HG03064 (cell line): ENCODE data around the gene CEP89.
"Not testable (repeated sequence)": the region's sequence is repeated elsewhere in the genome, so short reads cannot be mapped to it uniquely, and the experiment has no call there.

Experiments
- ATAC-seq: cut with Tn5 transposase; IDR thresholded peaks from one replicate; pipeline ENCODE4 v1.9.1; 2021; ENCODE audit warnings: low read depth; ENCODE audit not compliant: unreplicated experiment

CEP89 gene

GRCh38 chr19:32856818-32857217, 114.9 kb downstream of the CEP89 start:
- not testable (repeated sequence) for ATAC-seq

- ATAC-seq, result no peak
These were observed 119.5 kb downstream of the CEP89 start for GRCh38 chr19:32852216-32852615.

- not testable (repeated sequence) for ATAC-seq
These were observed 123.7 kb downstream of the CEP89 start for GRCh38 chr19:32848035-32848434.

- ATAC-seq, result no peak
These were observed 128.0 kb downstream of the CEP89 start for GRCh38 chr19:32843716-32844245.

- ATAC-seq, result no peak
These were observed 129.7 kb downstream of the CEP89 start for GRCh38 chr19:32842061-32842460.

- ATAC-seq, result no peak
These were observed 134.2 kb downstream of the CEP89 start for GRCh38 chr19:32837531-32837930.

- not testable (repeated sequence) for ATAC-seq
These were observed 138.4 kb downstream of the CEP89 start for GRCh38 chr19:32833388-32833787.

- ATAC-seq, result not testable (repeated sequence)
These were observed 138.9 kb downstream of the CEP89 start for GRCh38 chr19:32832825-32833224.

- not testable (repeated sequence) for ATAC-seq
These were observed 139.7 kb downstream of the CEP89 start for GRCh38 chr19:32832094-32832493.

GRCh38 chr19:32831611-32832010, 140.1 kb downstream of the CEP89 start:
- no peak for ATAC-seq

- no peak for ATAC-seq
These were observed 141.3 kb downstream of the CEP89 start for GRCh38 chr19:32830231-32831014.

GRCh38 chr19:32829345-32829896, 142.3 kb downstream of the CEP89 start:
- ATAC-seq, result no peak

- no peak for ATAC-seq
These were observed 143.0 kb downstream of the CEP89 start for GRCh38 chr19:32828643-32829344.

- ATAC-seq, result no peak
These were observed 143.6 kb downstream of the CEP89 start for GRCh38 chr19:32828139-32828538.
